ENCODE measurements around the gene OR4D11.
"Not testable (repeated sequence)": the region's sequence is repeated elsewhere in the genome, so short reads cannot be mapped to it uniquely, and the experiment has no call there.

The OR4D11 gene

GRCh38 chr11:59503276-59503675 is at the start of gene OR4D11:
TSS of gene OR4D11 (plus strand) at chr11:59503576. CDS start at chr11:59503576, 0 bp downstream.
- DNase-seq: no peak

GRCh38 chr11:59456661-59457060 is 46.7 kb upstream of the OR4D11 start, which contains the start of gene OR4D6:
TSS of gene OR4D6 (plus strand) at chr11:59456961. CDS start at chr11:59456961, 0 bp downstream.
- no peak for DNase-seq

- DNase-seq: no peak
These were observed 43.5 kb upstream of the OR4D11 start for GRCh38 chr11:59459916-59460315.

- no peak for DNase-seq
These were observed 40.2 kb upstream of the OR4D11 start for GRCh38 chr11:59463190-59463641.

GRCh38 chr11:59473015-59473414 is 30.4 kb upstream of the OR4D11 start, which contains the start of gene OR4D10:
TSS of gene OR4D10 (plus strand) at chr11:59473315. CDS start at chr11:59477430, 4,115 bp downstream.
- no peak for DNase-seq

- no peak for DNase-seq
These were observed 28.2 kb upstream of the OR4D11 start for GRCh38 chr11:59475176-59475575.

GRCh38 chr11:59479906-59480305 is 23.5 kb upstream of the OR4D11 start:
- DNase-seq: no peak

- no peak for DNase-seq
These were observed 23.0 kb upstream of the OR4D11 start for GRCh38 chr11:59480359-59480758.

- DNase-seq: no peak
These were observed 1.4 kb upstream of the OR4D11 start for GRCh38 chr11:59501931-59502330.

- DNase-seq: no peak
These were observed 7.7 kb downstream of the OR4D11 start, which contains the start of gene OR4D9 for GRCh38 chr11:59510941-59511589. TSS of gene OR4D9 (plus strand) at chr11:59511539. CDS start at chr11:59514913, 3,374 bp downstream.

GRCh38 chr11:59511675-59512074 is 8.3 kb downstream of the OR4D11 start:
- DNase-seq: no peak

GRCh38 chr11:59520139-59520538 is 16.8 kb downstream of the OR4D11 start:
- not testable (repeated sequence) for DNase-seq

GRCh38 chr11:59520741-59521140 is 17.4 kb downstream of the OR4D11 start:
- DNase-seq: no peak

GRCh38 chr11:59523541-59523940 is 20.2 kb downstream of the OR4D11 start:
- DNase-seq: no peak

GRCh38 chr11:59528711-59529110 is 25.3 kb downstream of the OR4D11 start:
- DNase-seq: no peak

GRCh38 chr11:59532620-59533019 is 29.2 kb downstream of the OR4D11 start:
- DNase-seq: no peak

- DNase-seq: no peak
These were observed 31.3 kb downstream of the OR4D11 start for GRCh38 chr11:59534676-59535075.

GRCh38 chr11:59542142-59542810 is 38.9 kb downstream of the OR4D11 start:
- DNase-seq: no peak

GRCh38 chr11:59543713-59544112 is 40.3 kb downstream of the OR4D11 start:
- DNase-seq: not testable (repeated sequence)

- DNase-seq: no peak
These were observed 41.4 kb downstream of the OR4D11 start for GRCh38 chr11:59544869-59545178.

GRCh38 chr11:59545179-59546020 is 42.0 kb downstream of the OR4D11 start:
- DNase-seq: no peak

GRCh38 chr11:59547605-59548308 is 44.4 kb downstream of the OR4D11 start:
- DNase-seq: not testable (repeated sequence)

- no peak for DNase-seq
These were observed 44.9 kb downstream of the OR4D11 start for GRCh38 chr11:59548309-59548656.

All from NCI-H2171 (cell line).